HEK293 (cell line): ENCODE measurements around the gene IL17REL.
A peak's percentile ranks its signal among the peaks of the same experiment; 100 is the strongest.

Experiments
- CTCF ChIA-PET: fragments of 350-600 bp; formaldehyde crosslinking; extraction: SDS; loops from one replicate; lab custom pipeline; 2021; ENCODE audit warnings: antibody characterized with exemption; lab: Yijun Ruan, JAX
- POLR2A ChIA-PET: fragments of 300-600 bp; formaldehyde crosslinking; extraction: SDS; loops from one replicate; lab custom pipeline; 2020; ENCODE audit warnings: antibody characterized with exemption, inconsistent platforms; lab: Yijun Ruan, JAX
- H3K27ac ChIP-seq: fragments of 200-500 bp; sonication (Bioruptor generic); 2 replicates; pipeline ENCODE4 v1.5.1; 2014; ENCODE audit warnings: low read depth, low read length, control low read depth, inconsistent platforms; ENCODE audit errors: extremely low read depth
- H3K36me3 ChIP-seq, 2 experiments: fragments of 200-500 bp in 1 of 2; sonication (Bioruptor generic) in 1 of 2; 1 replicate in 1 of 2; 2 replicates in 1 of 2; pipeline ENCODE4 v1.5.1; 2014 to 2017; ENCODE audit warnings: inconsistent platforms in 2 of 2, low read length in 2 of 2; ENCODE audit not compliant: control insufficient read depth in 2 of 2, insufficient read depth in 1 of 2
- H3K4me1 ChIP-seq: fragments of 200-500 bp; sonication (Bioruptor generic); 2 replicates; pipeline ENCODE4 v1.5.1; 2014; ENCODE audit warnings: mild to moderate bottlenecking, low read length, inconsistent platforms; ENCODE audit not compliant: control insufficient read depth, insufficient read depth
- H3K4me3 ChIP-seq: 2 replicates; pipeline ENCODE4 v1.5.1; 2011; ENCODE audit warnings: low read depth, mild to moderate bottlenecking, control low read depth, low read length, moderate library complexity
- H3K9me3 ChIP-seq: fragments of 200-500 bp; sonication (Bioruptor generic); 2 replicates; pipeline ENCODE4 v1.5.1; 2014; ENCODE audit warnings: low read depth, low read length, inconsistent platforms; ENCODE audit not compliant: control insufficient read depth, insufficient read depth
- BCL11B ChIP-seq: fragments of 450-650 bp; formaldehyde crosslinking; IDR thresholded peaks from 2 replicates; pipeline ENCODE4 v1.5.1; 2016; ENCODE audit warnings: low read depth, missing biosample characterization, missing genetic modification characterization
- FEZF1 ChIP-seq: fragments of 450-650 bp; formaldehyde crosslinking; IDR thresholded peaks from 2 replicates; pipeline ENCODE4 v1.5.1; 2016; ENCODE audit warnings: missing biosample characterization, missing genetic modification characterization
- KLF10 ChIP-seq: fragments of 450-650 bp; IDR thresholded peaks from 2 replicates; pipeline ENCODE4 v1.5.1; 2018; ENCODE audit warnings: missing biosample characterization, mild to moderate bottlenecking, missing genetic modification characterization
- KLF7 ChIP-seq: fragments of 450-650 bp; formaldehyde crosslinking; IDR thresholded peaks from 2 replicates; pipeline ENCODE4 v1.5.1; 2016; ENCODE audit warnings: missing biosample characterization, missing genetic modification characterization, borderline replicate concordance
- KLF8 ChIP-seq: fragments of 450-650 bp; formaldehyde crosslinking; IDR thresholded peaks from 2 replicates; pipeline ENCODE4 v1.5.1; 2016; ENCODE audit warnings: missing biosample characterization, missing genetic modification characterization
- PBX3 ChIP-seq: sonication (generic); formaldehyde crosslinking; IDR thresholded peaks from 2 replicates; pipeline ENCODE4 v1.8.1; 2022; ENCODE audit warnings: mild to moderate bottlenecking, moderate library complexity, missing genetic modification reagents
- PRDM4 ChIP-seq: fragments of 450-650 bp; formaldehyde crosslinking; IDR thresholded peaks from 2 replicates; pipeline ENCODE4 v1.5.1; 2017; ENCODE audit warnings: missing biosample characterization, missing genetic modification characterization
- TRIM28 ChIP-seq: IDR thresholded peaks from 2 replicates; pipeline ENCODE4 v1.6.1; 2011; ENCODE audit warnings: low read length, control low read depth, borderline replicate concordance
- WT1 ChIP-seq: fragments of 450-650 bp; formaldehyde crosslinking; IDR thresholded peaks from 2 replicates; pipeline ENCODE4 v1.5.1; 2016; ENCODE audit warnings: missing biosample characterization, missing genetic modification characterization
- ZBTB10 ChIP-seq: fragments of 450-650 bp; formaldehyde crosslinking; IDR thresholded peaks from 2 replicates; pipeline ENCODE4 v1.5.1; 2016; ENCODE audit warnings: missing biosample characterization, missing genetic modification characterization
- ZBTB8A ChIP-seq: fragments of 450-650 bp; formaldehyde crosslinking; IDR thresholded peaks from 2 replicates; pipeline ENCODE4 v1.5.1; 2016; ENCODE audit warnings: missing biosample characterization, missing genetic modification characterization
- ZEB2 ChIP-seq: fragments of 450-650 bp; formaldehyde crosslinking; IDR thresholded peaks from 2 replicates; pipeline ENCODE4 v1.5.1; 2016; ENCODE audit warnings: missing biosample characterization, missing genetic modification characterization
- ZNF121 ChIP-seq: fragments of 450-650 bp; formaldehyde crosslinking; IDR thresholded peaks from 2 replicates; pipeline ENCODE4 v1.5.1; 2016; ENCODE audit warnings: missing biosample characterization, missing genetic modification characterization
- ZNF174 ChIP-seq: fragments of 450-650 bp; formaldehyde crosslinking; IDR thresholded peaks from 2 replicates; pipeline ENCODE4 v1.5.0; 2017; ENCODE audit warnings: missing biosample characterization, mild to moderate bottlenecking, missing genetic modification characterization
- ZNF24 ChIP-seq: fragments of 450-650 bp; formaldehyde crosslinking; IDR thresholded peaks from 2 replicates; pipeline ENCODE4 v1.5.1; 2016; ENCODE audit warnings: missing biosample characterization, missing genetic modification characterization
- ZNF335 ChIP-seq: fragments of 450-650 bp; formaldehyde crosslinking; conservative IDR thresholded peaks from 2 replicates; pipeline ENCODE4 v1.5.1; 2016; ENCODE audit warnings: missing biosample characterization, missing genetic modification characterization
- ZNF555 ChIP-seq: fragments of 450-650 bp; formaldehyde crosslinking; conservative IDR thresholded peaks from 2 replicates; pipeline ENCODE4 v1.5.1; 2017; ENCODE audit warnings: missing biosample characterization, mild to moderate bottlenecking, missing genetic modification characterization, inconsistent platforms
- ZNF600 ChIP-seq: fragments of 450-650 bp; formaldehyde crosslinking; IDR thresholded peaks from 2 replicates; pipeline ENCODE4 v1.5.1; 2016; ENCODE audit warnings: missing biosample characterization, missing genetic modification characterization
- ZNF664 ChIP-seq: fragments of 450-650 bp; formaldehyde crosslinking; IDR thresholded peaks from 2 replicates; pipeline ENCODE4 v1.5.1; 2016; ENCODE audit warnings: missing biosample characterization, missing genetic modification characterization
- ZNF76 ChIP-seq: fragments of 450-650 bp; formaldehyde crosslinking; IDR thresholded peaks from 2 replicates; pipeline ENCODE4; 2016; ENCODE audit warnings: low read depth, missing biosample characterization, missing genetic modification characterization, borderline replicate concordance
- ZNF777 ChIP-seq: fragments of 450-650 bp; formaldehyde crosslinking; IDR thresholded peaks from 2 replicates; pipeline ENCODE4 v1.5.1; 2017; ENCODE audit warnings: missing biosample characterization, missing genetic modification characterization, borderline replicate concordance
- TF ChIP-seq, protein P1 (sequence below): fragments of 450-650 bp; formaldehyde crosslinking; IDR thresholded peaks from 2 replicates; pipeline ENCODE4 v1.5.1; 2016; ENCODE audit warnings: missing biosample characterization, missing genetic modification characterization
- TF ChIP-seq, protein P2 (sequence below): fragments of 450-650 bp; formaldehyde crosslinking; IDR thresholded peaks from 2 replicates; pipeline ENCODE4 v1.5.1; 2016; ENCODE audit warnings: missing biosample characterization, missing genetic modification characterization
- TF ChIP-seq, protein P3 (sequence below): fragments of 450-650 bp; formaldehyde crosslinking; IDR thresholded peaks from 2 replicates; pipeline ENCODE4 v1.5.1; 2016; ENCODE audit warnings: missing biosample characterization, missing genetic modification characterization
- TF ChIP-seq, protein P4 (sequence below): fragments of 450-650 bp; formaldehyde crosslinking; IDR thresholded peaks from 2 replicates; pipeline ENCODE4 v1.5.1; 2016; ENCODE audit warnings: missing biosample characterization, missing genetic modification characterization

Gene IL17REL

DNA sequence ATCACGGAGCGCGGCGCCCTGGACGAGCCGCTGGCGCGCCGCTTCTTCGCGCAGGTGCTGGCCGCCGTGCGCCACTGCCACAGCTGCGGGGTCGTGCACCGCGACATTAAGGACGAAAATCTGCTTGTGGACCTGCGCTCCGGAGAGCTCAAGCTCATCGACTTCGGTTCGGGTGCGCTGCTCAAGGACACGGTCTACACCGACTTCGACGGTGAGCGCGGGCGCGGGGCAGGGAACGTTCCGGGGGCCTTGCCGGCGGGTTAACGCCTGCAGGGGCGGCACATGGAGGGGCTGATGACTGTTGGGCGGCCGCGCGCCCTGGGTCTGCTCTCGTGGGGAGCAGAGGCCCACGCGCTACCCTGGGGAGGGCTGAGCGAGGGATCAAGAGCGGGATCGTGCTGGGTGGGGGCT is 51.0 kb downstream of the IL17REL start:
- Histone ChIP-seq H3K4me1 (peaks cover 12% of the 10 kb centered on the region), H3K36me3 (peaks cover 10 to 39% of the 10 kb centered on the region in 2 experiments), H3K9me3 (no peaks in the 10 kb centered on the region), H3K27ac (peak overlapping the region; percentile 99), H3K4me3 (peak overlapping the region; percentile 83)
- CTCF ChIA-PET: interaction anchor here (1.1 kb wide), 1 partner anchor 69 kb away, joined by 4 read pairs; no protein-coding TSS in a partner anchor
- POLR2A ChIA-PET: interaction anchor here (0.6 to 3.3 kb wide), 12 partner anchors 7 to 369 kb away, joined by 3 to 26 read pairs (median 4); partner anchors contain the start of genes HDAC10 and PLXNB2
- TF ChIP-seq, protein P1, sequence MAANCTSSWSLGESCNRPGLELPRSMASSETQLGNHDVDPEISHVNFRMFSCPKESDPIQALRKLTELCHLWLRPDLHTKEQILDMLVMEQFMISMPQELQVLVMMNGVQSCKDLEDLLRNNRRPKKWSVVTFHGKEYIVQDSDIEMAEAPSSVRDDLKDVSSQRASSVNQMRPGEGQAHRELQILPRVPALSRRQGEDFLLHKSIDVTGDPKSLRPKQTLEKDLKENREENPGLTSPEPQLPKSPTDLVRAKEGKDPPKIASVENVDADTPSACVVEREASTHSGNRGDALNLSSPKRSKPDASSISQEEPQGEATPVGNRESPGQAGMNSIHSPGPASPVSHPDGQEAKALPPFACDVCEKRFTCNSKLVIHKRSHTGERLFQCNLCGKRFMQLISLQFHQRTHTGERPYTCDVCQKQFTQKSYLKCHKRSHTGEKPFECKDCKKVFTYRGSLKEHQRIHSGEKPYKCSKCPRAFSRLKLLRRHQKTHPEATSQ (tag by site-specific recombination): 0 out of 2 replicates have a peak, but pooled peaks have one; percentile 21
- TF ChIP-seq KLF10 (tag by site-specific recombination): no peak
- TF ChIP-seq ZNF174: no peak
- TF ChIP-seq ZNF335 (tag by site-specific recombination): peak; percentile 27; the same call in 1 of the 2 replicates
- 0 out of 2 replicates have a peak, but pooled peaks have one; percentile 22 for TF ChIP-seq ZNF121 (tag by site-specific recombination)
- peak; percentile 37; the same call in 1 of the 2 replicates for TF ChIP-seq ZNF600
- TF ChIP-seq ZNF777 (tag by site-specific recombination): peak; percentile 69; the same call in 1 of the 2 replicates
- TF ChIP-seq ZNF76 (tag by site-specific recombination): peak; percentile 48; the same call in 1 of the 2 replicates
- TF ChIP-seq ZEB2 (tag by site-specific recombination): peak; percentile 86
- TF ChIP-seq TRIM28: no peak
- peak; percentile 66; the same call in 1 of the 2 replicates for TF ChIP-seq BCL11B (tag by site-specific recombination)
- TF ChIP-seq ZNF555 (tag by site-specific recombination): no peak
- TF ChIP-seq ZNF24 (tag by site-specific recombination): 0 out of 2 replicates have a peak, but pooled peaks have one; percentile 25
- TF ChIP-seq, protein P2, sequence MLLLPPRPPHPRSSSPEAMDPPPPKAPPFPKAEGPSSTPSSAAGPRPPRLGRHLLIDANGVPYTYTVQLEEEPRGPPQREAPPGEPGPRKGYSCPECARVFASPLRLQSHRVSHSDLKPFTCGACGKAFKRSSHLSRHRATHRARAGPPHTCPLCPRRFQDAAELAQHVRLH: no peak
- TF ChIP-seq KLF8 (tag by site-specific recombination): peak; percentile 75; the same call in 1 of the 2 replicates
- TF ChIP-seq FEZF1 (tag by site-specific recombination): no peak
- TF ChIP-seq WT1: peak; percentile 49
- TF ChIP-seq, protein P3, sequence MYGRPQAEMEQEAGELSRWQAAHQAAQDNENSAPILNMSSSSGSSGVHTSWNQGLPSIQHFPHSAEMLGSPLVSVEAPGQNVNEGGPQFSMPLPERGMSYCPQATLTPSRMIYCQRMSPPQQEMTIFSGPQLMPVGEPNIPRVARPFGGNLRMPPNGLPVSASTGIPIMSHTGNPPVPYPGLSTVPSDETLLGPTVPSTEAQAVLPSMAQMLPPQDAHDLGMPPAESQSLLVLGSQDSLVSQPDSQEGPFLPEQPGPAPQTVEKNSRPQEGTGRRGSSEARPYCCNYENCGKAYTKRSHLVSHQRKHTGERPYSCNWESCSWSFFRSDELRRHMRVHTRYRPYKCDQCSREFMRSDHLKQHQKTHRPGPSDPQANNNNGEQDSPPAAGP (tag by site-specific recombination): peak; percentile 67; the same call in 1 of the 2 replicates
- TF ChIP-seq ZNF664 (tag by site-specific recombination): no peak
- peak; percentile 94 for TF ChIP-seq ZBTB8A
- peak; percentile 43; the same call in 1 of the 2 replicates for TF ChIP-seq KLF7 (tag by site-specific recombination)
- TF ChIP-seq ZBTB10 (tag by site-specific recombination): peak; percentile 83
- TF ChIP-seq, protein P4, sequence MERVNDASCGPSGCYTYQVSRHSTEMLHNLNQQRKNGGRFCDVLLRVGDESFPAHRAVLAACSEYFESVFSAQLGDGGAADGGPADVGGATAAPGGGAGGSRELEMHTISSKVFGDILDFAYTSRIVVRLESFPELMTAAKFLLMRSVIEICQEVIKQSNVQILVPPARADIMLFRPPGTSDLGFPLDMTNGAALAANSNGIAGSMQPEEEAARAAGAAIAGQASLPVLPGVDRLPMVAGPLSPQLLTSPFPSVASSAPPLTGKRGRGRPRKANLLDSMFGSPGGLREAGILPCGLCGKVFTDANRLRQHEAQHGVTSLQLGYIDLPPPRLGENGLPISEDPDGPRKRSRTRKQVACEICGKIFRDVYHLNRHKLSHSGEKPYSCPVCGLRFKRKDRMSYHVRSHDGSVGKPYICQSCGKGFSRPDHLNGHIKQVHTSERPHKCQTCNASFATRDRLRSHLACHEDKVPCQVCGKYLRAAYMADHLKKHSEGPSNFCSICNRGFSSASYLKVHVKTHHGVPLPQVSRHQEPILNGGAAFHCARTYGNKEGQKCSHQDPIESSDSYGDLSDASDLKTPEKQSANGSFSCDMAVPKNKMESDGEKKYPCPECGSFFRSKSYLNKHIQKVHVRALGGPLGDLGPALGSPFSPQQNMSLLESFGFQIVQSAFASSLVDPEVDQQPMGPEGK: peak; percentile 78
- peak; percentile 81; the same call in 1 of the 2 replicates for TF ChIP-seq PBX3 (CRISPR knock-in tag)
- peak; percentile 41 for TF ChIP-seq PRDM4 (tag by site-specific recombination)
